Lung (tissue), 10 donors: Measurements from ENCODE around the gene FCGR2B. TPM values are rescaled to one million over a fixed set of nuclear protein-coding genes. Genes with fewer than 3 reads are reported as not detected.
"Not testable (repeated sequence)": the region's sequence is repeated elsewhere in the genome, so short reads cannot be mapped to it uniquely, and the experiment has no call there.

Experiments
- ATAC-seq: fragments of 200-7000 bp; cut with Tn5 transposase; one replicate; pipeline ENCODE4 v1.9.1; 2020; ENCODE audit warnings: moderate number of reproducible peaks; ENCODE audit not compliant: insufficient read depth, low FRiP score
- DNase-seq, 3 donors: peaks; one replicate each; pipeline ENCODE4 v3.0.0-alpha.2; 2013 to 2017
- H3K27ac ChIP-seq, 2 donors: one replicate each; pipeline ENCODE4 v1.5.1; 2013; ENCODE audit warnings: mild to moderate bottlenecking in 2 of 2, moderate library complexity in 2 of 2, control low read depth in 1 of 2, inconsistent platforms in 1 of 2, low read depth in 1 of 2, low read length in 1 of 2
- H3K27me3 ChIP-seq, 3 donors: one replicate each; pipeline ENCODE4 v1.5.1; 2013; ENCODE audit warnings: low read length in 2 of 3; ENCODE audit not compliant: control insufficient read depth in 3 of 3, insufficient read depth in 3 of 3
- H3K36me3 ChIP-seq, 4 donors: one replicate each; pipeline ENCODE4 v1.5.1; 2013; ENCODE audit warnings: low read length in 4 of 4, mild to moderate bottlenecking in 1 of 4, moderate library complexity in 1 of 4; ENCODE audit not compliant: control insufficient read depth in 4 of 4, insufficient read depth in 4 of 4
- H3K4me1 ChIP-seq, 5 donors: one replicate each; pipeline ENCODE4 v1.5.1; 2013; ENCODE audit warnings: low read length in 5 of 5, mild to moderate bottlenecking in 2 of 5, moderate library complexity in 1 of 5; ENCODE audit not compliant: control insufficient read depth in 5 of 5, insufficient read depth in 5 of 5
- H3K4me3 ChIP-seq: one replicate; pipeline ENCODE4 v1.5.1; 2013; ENCODE audit warnings: mild to moderate bottlenecking, control low read depth, moderate library complexity
- H3K9ac ChIP-seq, 2 donors: one replicate each; pipeline ENCODE4 v1.5.1; 2013; ENCODE audit warnings: low read length in 2 of 2, control low read depth in 1 of 2; ENCODE audit not compliant: insufficient read depth in 1 of 2
- H3K9me3 ChIP-seq, 4 donors: one replicate each; pipeline ENCODE4 v1.5.1; 2013; ENCODE audit warnings: low read length in 3 of 4, mild to moderate bottlenecking in 1 of 4, moderate library complexity in 1 of 4; ENCODE audit not compliant: control insufficient read depth in 4 of 4, insufficient read depth in 3 of 4
- WGBS, 2 donors: extraction: QIAGEN DNeasy Blood & Tissue Kit; methylation state at CpG; one replicate each; pipeline ENCODE4 v1.1.7; 2013; 5-methylcytosine and 5-hydroxymethylcytosine counted together
- polyA plus RNA-seq, 2 donors: library from polyadenylated mRNA; stranded (reverse); fragments of 200-250 nt; gene quantifications; one replicate each; pipeline ENCODE4 v1.2.1, GENCODE V29; 2013
- total RNA-seq, 2 donors: library from RNA; depleted of rRNA in 1 of 2; stranded (reverse); fragments of >200 nt in 1 of 2; gene quantifications; one replicate each; pipeline ENCODE4 v1.2.1, GENCODE V29; 2014 to 2021
- donor health status: Bipolar disorder and iron deficiency.
- donor health status: healthy.
- donor health status: DM: yes; HTN: yes; CAD: no.

Gene FCGR2B
- total and polyA plus RNA-seq, 4 donors, result 6.8 to 12.3 (median 10.5) TPM

DNA sequence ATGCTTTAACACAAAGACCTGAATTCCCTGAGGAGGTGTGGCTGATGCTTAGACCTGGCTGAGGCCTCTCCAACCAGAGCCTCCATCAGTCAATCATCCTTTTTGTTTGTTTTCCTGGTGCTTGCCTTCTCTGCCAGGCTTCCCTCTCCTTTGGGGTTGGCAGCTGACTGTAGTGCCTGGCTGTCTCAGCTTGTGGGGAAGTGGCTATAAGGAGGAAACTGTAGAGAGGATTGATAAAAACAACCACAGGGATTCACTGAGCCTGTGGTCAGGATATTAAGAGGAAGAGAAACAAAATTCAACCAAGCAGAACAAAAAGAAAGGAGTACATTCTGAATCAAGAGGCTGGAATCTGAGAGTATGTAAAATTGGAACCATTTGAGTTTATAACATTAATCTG is 4.4 kb upstream of the FCGR2B start:
- H3K27me3 ChIP-seq, H3K9me3 ChIP-seq, H3K36me3 ChIP-seq, H3K4me1 ChIP-seq, H3K4me3 ChIP-seq, H3K27ac ChIP-seq, H3K9ac ChIP-seq, DNase-seq: not testable (repeated sequence)
- ATAC-seq, result peak; percentile 34

GRCh38 chr1:161661660-161662311 is 1.2 kb upstream of the FCGR2B start:
- not testable (repeated sequence) for H3K9ac ChIP-seq, H3K4me1 ChIP-seq, DNase-seq, H3K4me3 ChIP-seq, ATAC-seq, H3K36me3 ChIP-seq, H3K9me3 ChIP-seq, H3K27ac ChIP-seq, H3K27me3 ChIP-seq
- 24 to 56% methylated on average over 3 to 4 of the region's 9 CpGs for WGBS, 2 donors

- H3K27ac ChIP-seq, DNase-seq, H3K9me3 ChIP-seq, ATAC-seq, H3K4me3 ChIP-seq, H3K4me1 ChIP-seq, H3K36me3 ChIP-seq, H3K27me3 ChIP-seq, H3K9ac ChIP-seq: not testable (repeated sequence)
- WGBS, 2 donors, result no CpG with 5 or more reads among the region's 1 CpG
Observed at GRCh38 chr1:161663569-161663968, 626 bp downstream of the FCGR2B start.

DNA sequence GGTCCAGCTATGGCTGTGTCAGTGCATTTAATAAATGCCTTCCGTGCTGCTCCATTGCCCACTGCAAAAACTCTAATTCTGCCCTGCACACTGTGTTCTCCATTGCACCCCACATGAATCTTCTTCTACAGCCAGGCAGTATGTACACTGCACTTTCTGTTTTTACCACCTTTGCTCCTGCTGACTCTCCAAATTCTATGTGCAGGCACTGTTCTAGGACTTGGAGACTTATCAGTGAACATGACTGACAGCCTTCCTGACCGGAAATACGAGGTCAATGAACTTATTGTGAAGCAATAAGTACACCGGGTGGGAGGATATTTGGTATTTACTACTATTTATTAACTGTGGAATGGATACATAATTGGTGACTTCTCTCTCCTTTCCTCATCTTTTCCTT is 1.7 kb downstream of the FCGR2B start:
- not testable (repeated sequence) for H3K4me1 ChIP-seq, H3K36me3 ChIP-seq, H3K27me3 ChIP-seq, H3K9me3 ChIP-seq, H3K27ac ChIP-seq, DNase-seq, H3K4me3 ChIP-seq, H3K9ac ChIP-seq, ATAC-seq
- WGBS, 2 donors, result no CpG with 5 or more reads among the region's 4 CpGs

GRCh38 chr1:161671045-161672020 is 8.4 kb downstream of the FCGR2B start:
- H3K9me3 ChIP-seq, H3K27me3 ChIP-seq, H3K9ac ChIP-seq, H3K4me1 ChIP-seq, H3K27ac ChIP-seq, H3K36me3 ChIP-seq, ATAC-seq, DNase-seq, H3K4me3 ChIP-seq: not testable (repeated sequence)
- 80% methylated on average over 10 to 12 of the region's 15 CpGs for whole genome bisulfite sequencing, 2 donors

DNA sequence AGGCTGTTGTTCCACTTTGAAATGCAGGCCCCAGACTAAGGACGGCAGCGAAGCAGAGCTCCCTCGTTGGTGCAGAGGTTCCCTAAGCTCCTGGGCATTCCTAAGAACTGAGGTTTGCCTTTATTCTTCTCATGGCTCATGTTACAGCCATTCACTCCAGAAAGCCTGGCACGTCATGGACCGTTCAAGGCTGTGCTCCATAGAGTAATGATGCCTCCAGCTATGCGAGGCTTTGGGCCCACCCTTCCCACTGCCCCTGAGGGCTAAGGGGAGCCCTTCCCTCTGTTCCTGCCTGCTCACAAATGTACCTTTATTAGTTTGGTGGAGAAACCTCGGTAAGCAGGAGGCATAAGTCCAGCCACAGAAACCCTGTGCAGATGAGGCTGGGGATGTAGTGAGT is 10.5 kb downstream of the FCGR2B start:
- not testable (repeated sequence) for H3K4me1 ChIP-seq, ATAC-seq, H3K27me3 ChIP-seq, H3K9me3 ChIP-seq, H3K27ac ChIP-seq, H3K9ac ChIP-seq, H3K36me3 ChIP-seq, H3K4me3 ChIP-seq
- WGBS, 2 donors, result 84 to 93% methylated on average over 7 of the region's 7 CpGs
- DNase-seq, result peak in 1 of 3 donors; percentile 7

- not testable (repeated sequence) for H3K9ac ChIP-seq, ATAC-seq, H3K4me3 ChIP-seq, H3K9me3 ChIP-seq, H3K36me3 ChIP-seq, H3K27me3 ChIP-seq, H3K4me1 ChIP-seq, DNase-seq, H3K27ac ChIP-seq
- 66 to 100% methylated on average over 2 of the region's 3 CpGs for WGBS, 2 donors
Observed at GRCh38 chr1:161674447-161674846, 11.5 kb downstream of the FCGR2B start.

DNA sequence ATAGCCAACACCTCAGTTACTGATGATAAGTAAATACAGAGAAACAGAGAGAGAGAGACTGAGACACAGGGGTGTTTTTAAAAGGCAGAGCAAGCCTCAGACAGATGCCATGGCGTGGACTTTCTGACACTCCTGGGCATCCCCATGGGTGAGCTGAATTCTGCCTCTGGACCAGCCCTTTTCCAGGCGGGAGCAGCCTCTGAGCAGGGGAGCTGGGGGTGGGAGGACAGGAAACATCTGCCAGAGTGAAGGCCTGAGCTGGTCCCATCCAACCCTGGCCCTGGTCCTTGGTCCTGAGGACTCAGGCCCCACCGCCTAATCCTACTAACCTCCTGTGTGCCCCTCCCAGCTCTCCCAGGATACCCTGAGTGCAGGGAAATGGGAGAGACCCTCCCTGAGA is 12.0 kb downstream of the FCGR2B start:
- 72 to 88% methylated on average over 2 to 3 of the region's 3 CpGs for WGBS, 2 donors
- ATAC-seq, H3K4me3 ChIP-seq, H3K27ac ChIP-seq, H3K36me3 ChIP-seq, H3K9me3 ChIP-seq, H3K27me3 ChIP-seq, H3K9ac ChIP-seq, H3K4me1 ChIP-seq: not testable (repeated sequence)
- DNase-seq, result peak; percentile 51 to 54 (median 54)
